Nasal cavity respiratory epithelium epithelial cell of viscerocranial mucosa (primary cell): ENCODE data around the gene WFDC10A. TPM values are rescaled to one million over a fixed set of nuclear protein-coding genes. Genes with fewer than 3 reads are reported as not detected.

ENCODE experiments used
- total RNA-seq: library from RNA; depleted of rRNA; stranded (reverse); fragments of >200 nt; gene quantifications from 2 replicates; pipeline ENCODE4 v1.2.3, GENCODE V29; 2014

Gene WFDC10A
- not detected in 2 replicates for total RNA-seq

DNA sequence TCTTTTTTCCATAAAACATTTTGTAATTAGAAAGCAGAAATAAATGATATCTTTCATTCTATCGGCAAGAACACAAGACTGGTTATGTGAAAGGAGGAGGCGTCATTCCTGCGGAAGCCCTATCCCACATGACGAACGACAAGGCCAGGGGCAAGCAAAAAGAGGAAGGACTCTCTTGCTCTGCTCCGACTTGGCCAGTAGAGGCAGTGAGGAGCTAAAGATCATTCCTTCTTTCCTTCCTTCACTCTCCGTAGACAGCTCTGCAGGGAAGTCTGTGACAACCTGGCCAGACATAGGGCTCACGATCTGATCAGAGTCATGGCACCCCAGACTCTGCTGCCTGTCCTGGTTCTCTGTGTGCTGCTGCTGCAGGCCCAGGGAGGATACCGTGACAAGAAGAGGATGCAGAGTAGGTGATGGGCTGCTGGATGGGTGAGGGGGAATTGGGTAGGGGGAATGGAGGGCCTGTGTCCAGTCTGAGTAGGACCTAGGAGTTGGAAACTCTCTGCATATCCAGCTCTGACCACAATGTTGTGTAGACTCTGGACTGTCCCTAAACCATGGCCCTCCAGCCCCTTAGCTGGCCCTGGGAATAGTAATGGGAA, at the start of gene WFDC10A:
Gene WFDC10A, plus strand, starts transcription at position 244 of the 605 bp plus-strand sequence. Its CDS starts 75 bp downstream, at position 319.

DNA sequence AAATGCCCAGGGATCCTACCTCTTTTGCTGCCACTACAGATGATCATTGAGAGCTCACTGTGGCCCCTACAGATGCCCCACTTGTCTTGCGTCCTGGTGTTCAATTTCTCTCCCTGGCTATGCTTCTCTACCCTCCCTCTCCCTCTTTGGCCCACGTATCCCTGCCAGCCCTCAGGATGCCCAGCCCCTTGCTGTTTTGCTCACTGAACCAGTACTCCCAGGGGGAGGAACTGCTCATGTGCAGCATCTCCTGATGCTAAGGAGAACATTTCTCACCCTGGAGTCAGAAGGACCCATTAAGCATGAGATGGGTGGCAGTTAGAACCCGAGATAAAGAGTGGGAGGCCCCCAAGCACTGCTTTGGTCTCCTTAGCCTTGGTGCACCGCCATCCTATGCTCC, 1.6 kb downstream of the WFDC10A start, which contains the start of gene WFDC9:
Gene WFDC9, minus strand, starts transcription at position 101 of the 400 bp plus-strand sequence. CDS start 21,103 bp downstream, outside the sequence.

DNA sequence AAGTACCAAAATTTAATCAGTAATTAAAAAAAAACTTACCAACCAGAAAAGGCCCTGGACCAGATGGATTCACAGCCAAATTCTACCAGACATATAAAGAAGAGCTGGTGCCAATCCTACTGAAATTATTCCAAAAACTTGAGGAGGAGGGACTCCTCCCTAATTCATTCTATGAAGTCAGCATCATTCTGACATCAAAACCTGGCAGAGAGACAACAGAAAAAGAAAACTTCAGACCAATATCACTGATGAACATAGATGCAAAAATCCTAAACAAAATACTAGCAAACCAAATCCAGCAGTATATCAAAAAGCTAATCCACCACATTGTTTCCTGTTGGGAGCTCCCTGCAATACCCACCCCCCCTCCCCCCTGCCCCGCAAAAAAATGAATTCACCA, 40.6 kb downstream of the WFDC10A start, which contains the start of gene WFDC11:
Gene WFDC11, minus strand, starts transcription at position 101 of the 400 bp plus-strand sequence. CDS start 19,639 bp downstream, outside the sequence.

Other genes with a start within 250 kb of the WFDC10A start
- 8.3 and 15.4 TPM in 2 replicates for gene DBNDD2, start 221.4 kb upstream of the WFDC10A start, total RNA-seq
- gene PIGT, start 213.6 kb upstream of the WFDC10A start, total RNA-seq, result 17.8 and 35.4 TPM in 2 replicates
- 12.0 TPM in 1 of 2 replicates, not detected in the other for gene WFDC2, start 160.0 kb upstream of the WFDC10A start, total RNA-seq
- gene SPINT3, start 114.1 kb upstream of the WFDC10A start, total RNA-seq, result not detected in 2 replicates
- gene WFDC6, start 90.3 kb upstream of the WFDC10A start, total RNA-seq, result not detected in 2 replicates
- gene EPPIN, start 82.3 kb upstream of the WFDC10A start, total RNA-seq, result not detected in 2 replicates
- not detected in 2 replicates for gene WFDC8, start 50.5 kb upstream of the WFDC10A start, total RNA-seq
- gene WFDC9, start 1.5 kb downstream of the WFDC10A start, total RNA-seq, result not detected in 2 replicates
- not detected in 2 replicates for gene WFDC11, start 40.5 kb downstream of the WFDC10A start, total RNA-seq
- gene WFDC13, start 72.3 kb downstream of the WFDC10A start, total RNA-seq, result not detected in 2 replicates
- gene WFDC10B, start 75.3 kb downstream of the WFDC10A start, total RNA-seq, result not detected in 2 replicates
- gene SPINT4, start 92.6 kb downstream of the WFDC10A start, total RNA-seq, result not detected in 2 replicates
- 0.43 TPM in 1 of 2 replicates, not detected in the other for gene WFDC3, start 162.1 kb downstream of the WFDC10A start, total RNA-seq
- gene DNTTIP1, start 162.2 kb downstream of the WFDC10A start, total RNA-seq, result 14.9 and 16.1 TPM in 2 replicates
- gene UBE2C, start 182.9 kb downstream of the WFDC10A start, total RNA-seq, result 0.34 TPM in 1 of 2 replicates, not detected in the other
- gene TNNC2, start 197.6 kb downstream of the WFDC10A start, total RNA-seq, result not detected in 2 replicates
- gene SNX21, start 204.1 kb downstream of the WFDC10A start, total RNA-seq, result 12.3 and 13.1 TPM in 2 replicates
- 23.9 and 29.3 TPM in 2 replicates for gene ACOT8, start 227.7 kb downstream of the WFDC10A start, total RNA-seq
- gene ZSWIM3, start 227.9 kb downstream of the WFDC10A start, total RNA-seq, result 3.1 and 4.6 TPM in 2 replicates